GM12878 (cell line): ENCODE results near the gene CHN2. TPM values are rescaled to one million over a fixed set of nuclear protein-coding genes. Genes with fewer than 3 reads are reported as not detected.

Experiments used
- ATAC-seq: fragments of 200-7000 bp; cut with Tn5 transposase; 3 replicates; pipeline ENCODE4 v1.9.1; 2020; ENCODE audit warnings: mild to moderate bottlenecking, moderate library complexity
- BruUV-seq: library from RNA; stranded (reverse); fragments of 400-500 nt; replicated peaks from 2 replicates; lab custom pipeline; 2021; lab: Mats Ljungman, UMichigan
- CTCF ChIA-PET: fragments of 300-600 bp; sonication (Branson Sonifier 250); formaldehyde crosslinking; extraction: SDS; loops from one replicate; lab custom pipeline; 2021; ENCODE audit warnings: inconsistent platforms; lab: Yijun Ruan, JAX
- POLR2A ChIA-PET: fragments of 350-600 bp; formaldehyde crosslinking; extraction: SDS; loops from one replicate; lab custom pipeline; 2021; ENCODE audit warnings: inconsistent platforms; lab: Charles Lee
- RAD21 ChIA-PET: fragments of 300-600 bp; sonication (Branson Sonifier 250); formaldehyde crosslinking; loops from one replicate; lab custom pipeline; 2023; ENCODE audit warnings: antibody characterized with exemption; ENCODE audit not compliant: unreplicated experiment; lab: Charles Lee
- SMC1A ChIA-PET: fragments of 300-600 bp; sonication (Branson Sonifier 250); formaldehyde crosslinking; loops from one replicate; lab custom pipeline; 2023; ENCODE audit not compliant: unreplicated experiment, uncharacterized antibody; lab: Charles Lee
- DNase-seq: peaks from one replicate; pipeline ENCODE4 v3.0.0-alpha.2; 2011; ENCODE audit warnings: low read depth, low spot score
- FAIRE-seq: peaks from 3 replicates; lab custom pipeline; 2011; peaks lifted over from hg19 to GRCh38; lab: Jason Lieb, UNC
- H2AFZ ChIP-seq: 2 replicates; pipeline ENCODE4 v1.6.0; 2011; ENCODE audit warnings: low read depth, low read length, control low read depth; ENCODE audit not compliant: control insufficient read depth
- H3K27ac ChIP-seq: 2 replicates; pipeline ENCODE4 v1.5.1; 2011; ENCODE audit warnings: control low read depth; ENCODE audit not compliant: control insufficient read depth, insufficient read depth
- H3K27me3 ChIP-seq, 2 experiments: replicated peaks in 1 of 2; 2 replicates each; pipeline versions ENCODE4 v1.6.0 to v1.6.1; 2011; ENCODE audit warnings: low read length in 1 of 2; ENCODE audit not compliant: control insufficient read depth in 2 of 2, insufficient read depth in 2 of 2
- H3K36me3 ChIP-seq, 2 experiments: 2 replicates each; pipeline ENCODE4 v1.5.1; 2011; ENCODE audit warnings: low read length in 1 of 2; ENCODE audit not compliant: control insufficient read depth in 2 of 2, insufficient read depth in 2 of 2
- H3K4me1 ChIP-seq: 2 replicates; pipeline ENCODE4 v1.6.1; 2011; ENCODE audit warnings: mild to moderate bottlenecking, low read length, moderate library complexity, mixed read lengths; ENCODE audit not compliant: control insufficient read depth, insufficient read depth
- H3K4me2 ChIP-seq: 2 replicates; pipeline ENCODE4 v1.6.0; 2011; ENCODE audit warnings: control low read depth; ENCODE audit not compliant: control insufficient read depth, insufficient read depth
- H3K4me3 ChIP-seq: fragments of 200-600 bp; sonication (generic); 2 replicates; pipeline ENCODE4 v1.5.1; 2016
- H3K79me2 ChIP-seq: 2 replicates; pipeline ENCODE4 v1.6.0; 2011; ENCODE audit warnings: low read length; ENCODE audit not compliant: control insufficient read depth, insufficient read depth
- H3K9ac ChIP-seq: 2 replicates; pipeline ENCODE4 v1.8.0; 2011; ENCODE audit warnings: low read length, control low read depth, mixed read lengths; ENCODE audit not compliant: control insufficient read depth, insufficient read depth
- H3K9me3 ChIP-seq: replicated peaks from 3 replicates; pipeline ENCODE4 v1.5.1; 2011; ENCODE audit warnings: mild to moderate bottlenecking, low read length; ENCODE audit not compliant: control insufficient read depth, insufficient read depth
- H4K20me1 ChIP-seq: 2 replicates; pipeline ENCODE4 v1.6.0; 2011; ENCODE audit not compliant: control insufficient read depth, insufficient read depth
- BCL11A ChIP-seq: IDR thresholded peaks from 2 replicates; pipeline ENCODE4 v1.6.1; 2011; ENCODE audit warnings: low read depth, low read length
- MAX ChIP-seq: IDR thresholded peaks from 2 replicates; pipeline ENCODE4 v1.6.1; 2012; ENCODE audit warnings: low read depth, low read length, improper control_type of control experiment
- NFIC ChIP-seq: IDR thresholded peaks from 2 replicates; pipeline ENCODE4 v1.6.1; 2012; ENCODE audit warnings: low read depth, mild to moderate bottlenecking, inconsistent platforms, low read length, moderate library complexity
- RAD21 ChIP-seq: IDR thresholded peaks from 2 replicates; pipeline ENCODE4 v1.6.1; 2011; ENCODE audit warnings: mild to moderate bottlenecking, low read depth, low read length, moderate library complexity; ENCODE audit not compliant: insufficient read depth
- WGBS: methylation state at CpG from one replicate; pipeline ENCODE4 v1.1.6; 2016; ENCODE audit warnings: low lambda C conversion rate; ENCODE audit not compliant: insufficient replicate concordance, insufficient coverage; ENCODE audit errors: missing lambda C conversion rate; 5-methylcytosine and 5-hydroxymethylcytosine counted together
- in situ Hi-C: fragments of 300-500 bp; cut with MboI; formaldehyde crosslinking; loops from 9 replicates; pipeline ENCODE4 v1.14.3; 2018; ENCODE audit warnings: mixed read lengths
- intact Hi-C: fragments of 100-400 bp; cut with micrococcal nuclease; formaldehyde crosslinking; loops from one replicate; pipeline ENCODE4 v1.14.2; 2022; ENCODE audit not compliant: unreplicated experiment
- polyA plus RNA-seq, 11 experiments: library from polyadenylated mRNA; depleted of rRNA in 4 of 11; unstranded in 6 of 11; stranded (reverse) in 5 of 11; fragments of >200 nt; fragmentation: Nextera tagmentation in 4 of 11; fragmentation: Illumina TruSeq in 1 of 11; extraction: Ambion mirVana in 4 of 11; extraction: Trizol in 1 of 11; gene quantifications; 1 replicate in 1 of 11; 2 replicates in 10 of 11; pipeline versions ENCODE4 v1.2.1 to v1.2.3, GENCODE V29; 2011 to 2016; ENCODE audit warnings: inconsistent platforms in 2 of 11, missing spikeins in 2 of 11, low read depth in 1 of 11
- total RNA-seq, 4 experiments: library from RNA; depleted of rRNA in 3 of 4; stranded (reverse); fragments of >200 nt in 3 of 4; fragmentation: Illumina TruSeq in 1 of 4; extraction: Trizol in 1 of 4; gene quantifications; 2 replicates each; pipeline versions ENCODE4 v1.2.1 to v1.2.3, GENCODE V29; 2013 to 2021
- TF ChIP-seq, protein P1 (sequence below): IDR thresholded peaks from 2 replicates; pipeline ENCODE4 v1.6.1; 2011; ENCODE audit warnings: low read depth, low read length, improper control_type of control experiment, borderline replicate concordance
- TF ChIP-seq, protein P2 (sequence below): IDR thresholded peaks from 2 replicates; pipeline ENCODE4 v1.6.1; 2011; ENCODE audit warnings: borderline replicate concordance, low read depth, mild to moderate bottlenecking, moderate library complexity, mixed read lengths, low read length; ENCODE audit not compliant: insufficient read depth; ENCODE audit errors: extremely low read length

Gene CHN2
- total and polyA plus RNA-seq, 10 of the 15 experiments (the other 5 are each of a cell fraction or from before 2014, with no cell fraction given) = 0.11 to 3.8 (median 0.37) TPM; not detected in 2

DNA sequence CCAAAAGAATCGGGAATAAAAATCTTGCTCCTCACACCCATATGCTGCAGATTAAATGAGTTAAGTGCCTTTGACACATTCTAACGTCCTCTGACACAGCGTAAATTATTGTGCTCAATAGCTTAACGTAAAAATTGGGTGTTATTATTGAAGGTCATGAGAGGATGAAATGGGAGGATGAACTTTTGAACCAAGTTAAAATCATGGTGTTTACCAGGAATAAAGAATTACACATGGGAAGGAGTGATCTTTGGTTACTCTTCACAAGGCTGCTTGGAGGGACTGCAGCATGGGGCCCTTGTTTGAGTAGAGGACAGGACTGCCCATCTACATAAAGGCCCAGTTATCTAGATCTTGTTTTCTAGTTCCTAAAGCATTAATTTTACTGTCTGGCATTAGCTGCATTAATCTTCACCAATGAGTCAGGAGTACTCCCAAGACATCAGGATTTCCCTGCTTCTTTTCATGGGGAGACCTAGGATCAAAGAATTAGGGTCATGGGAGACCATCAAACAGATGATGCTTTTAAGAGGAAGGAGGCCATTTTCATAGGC, 284.2 kb downstream of the CHN2 start:
- no peak for ATAC-seq
- H3K4me1 ChIP-seq = no peaks in the 10 kb centered on the region
- intact Hi-C loops = no loop called here
- no peak overlapping the region for H3K27ac ChIP-seq
- H2AFZ ChIP-seq = no peak overlapping the region
- WGBS = 23% methylated on average over 4 of the region's 4 CpGs
- ChIA-PET SMC1A (no interaction called here), POLR2A (no interaction called here)
- H3K79me2 ChIP-seq = no peaks in the 10 kb centered on the region
- H3K4me3 ChIP-seq = no peak overlapping the region
- no TSS peak for BruUV-seq
- H4K20me1 ChIP-seq = no peaks in the 10 kb centered on the region
- no peaks in the 10 kb centered on the region for H3K27me3 ChIP-seq
- no peak overlapping the region for H3K9ac ChIP-seq
- TF ChIP-seq MAX (no peak), NFIC (no peak), RAD21 (no peak), BCL11A (no peak)
- TF ChIP-seq, protein P1, sequence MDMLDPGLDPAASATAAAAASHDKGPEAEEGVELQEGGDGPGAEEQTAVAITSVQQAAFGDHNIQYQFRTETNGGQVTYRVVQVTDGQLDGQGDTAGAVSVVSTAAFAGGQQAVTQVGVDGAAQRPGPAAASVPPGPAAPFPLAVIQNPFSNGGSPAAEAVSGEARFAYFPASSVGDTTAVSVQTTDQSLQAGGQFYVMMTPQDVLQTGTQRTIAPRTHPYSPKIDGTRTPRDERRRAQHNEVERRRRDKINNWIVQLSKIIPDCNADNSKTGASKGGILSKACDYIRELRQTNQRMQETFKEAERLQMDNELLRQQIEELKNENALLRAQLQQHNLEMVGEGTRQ = no peak
- TF ChIP-seq, protein P2, sequence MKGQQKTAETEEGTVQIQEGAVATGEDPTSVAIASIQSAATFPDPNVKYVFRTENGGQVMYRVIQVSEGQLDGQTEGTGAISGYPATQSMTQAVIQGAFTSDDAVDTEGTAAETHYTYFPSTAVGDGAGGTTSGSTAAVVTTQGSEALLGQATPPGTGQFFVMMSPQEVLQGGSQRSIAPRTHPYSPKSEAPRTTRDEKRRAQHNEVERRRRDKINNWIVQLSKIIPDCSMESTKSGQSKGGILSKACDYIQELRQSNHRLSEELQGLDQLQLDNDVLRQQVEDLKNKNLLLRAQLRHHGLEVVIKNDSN = no peak
- TF ChIP-seq, all 136 proteins: peak for 0
- Histone ChIP-seq H3K9me3 (no peaks in the 10 kb centered on the region), H3K36me3 (no peaks in the 10 kb centered on the region), H3K4me2 (no peak overlapping the region)
- ChIA-PET RAD21 (no interaction called here), CTCF (no interaction called here)
- in situ Hi-C loops = no loop called here
- no peak for DNase-seq
- no peak for FAIRE-seq
